ENCODE measurements around the gene RAB3GAP2.
A peak's percentile ranks its signal among the peaks of the same experiment; 100 is the strongest.

RAB3GAP2 gene

DNA sequence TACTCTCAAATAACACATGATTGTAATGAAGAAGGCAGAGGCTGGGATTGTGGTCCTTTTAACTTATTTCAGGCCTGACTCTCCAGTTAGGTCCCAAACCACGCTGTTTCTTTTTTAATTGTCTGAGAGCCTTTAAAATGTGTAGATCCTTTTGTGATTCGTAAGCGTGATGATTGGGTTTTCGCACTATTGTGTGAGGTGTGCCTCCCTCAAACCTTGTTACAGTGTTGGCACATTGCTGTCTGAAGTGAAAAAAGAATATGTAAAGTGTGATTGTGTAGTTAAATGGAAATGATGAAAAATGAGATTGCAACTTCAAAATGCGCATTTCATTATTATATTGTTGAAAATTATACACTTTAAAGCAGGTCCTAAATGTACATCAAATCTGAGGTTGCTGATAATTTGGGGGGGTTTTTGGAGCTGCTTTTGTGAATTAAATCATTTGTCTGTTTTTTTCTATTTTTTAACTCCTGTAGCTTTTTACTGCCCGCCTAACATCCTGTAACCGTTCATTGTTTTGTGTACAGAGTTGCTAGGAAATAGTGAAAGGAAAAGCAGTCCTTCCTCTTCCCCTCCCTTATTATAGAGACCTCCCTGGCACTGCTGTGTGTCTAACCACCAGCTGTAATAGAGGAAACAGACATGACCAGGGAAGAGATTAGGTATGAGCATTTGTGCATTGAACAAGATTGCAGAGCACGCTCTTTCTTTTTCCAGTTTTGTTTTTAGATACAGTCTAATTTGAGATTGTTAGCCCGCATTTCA is 135.1 kb downstream of the RAB3GAP2 start:
- H3K4me1 Mint-ChIP-seq = no peaks in the 10 kb centered on the region
- DNase-seq = no peak
- no peaks in the 10 kb centered on the region for H3K27me3 Mint-ChIP-seq (ENCODE audit: low read depth, poor library complexity)
- peaks cover 84% of the 10 kb centered on the region for H3K36me3 Mint-ChIP-seq (ENCODE audit: low read depth)
- TF ChIP-seq, protein P1, sequence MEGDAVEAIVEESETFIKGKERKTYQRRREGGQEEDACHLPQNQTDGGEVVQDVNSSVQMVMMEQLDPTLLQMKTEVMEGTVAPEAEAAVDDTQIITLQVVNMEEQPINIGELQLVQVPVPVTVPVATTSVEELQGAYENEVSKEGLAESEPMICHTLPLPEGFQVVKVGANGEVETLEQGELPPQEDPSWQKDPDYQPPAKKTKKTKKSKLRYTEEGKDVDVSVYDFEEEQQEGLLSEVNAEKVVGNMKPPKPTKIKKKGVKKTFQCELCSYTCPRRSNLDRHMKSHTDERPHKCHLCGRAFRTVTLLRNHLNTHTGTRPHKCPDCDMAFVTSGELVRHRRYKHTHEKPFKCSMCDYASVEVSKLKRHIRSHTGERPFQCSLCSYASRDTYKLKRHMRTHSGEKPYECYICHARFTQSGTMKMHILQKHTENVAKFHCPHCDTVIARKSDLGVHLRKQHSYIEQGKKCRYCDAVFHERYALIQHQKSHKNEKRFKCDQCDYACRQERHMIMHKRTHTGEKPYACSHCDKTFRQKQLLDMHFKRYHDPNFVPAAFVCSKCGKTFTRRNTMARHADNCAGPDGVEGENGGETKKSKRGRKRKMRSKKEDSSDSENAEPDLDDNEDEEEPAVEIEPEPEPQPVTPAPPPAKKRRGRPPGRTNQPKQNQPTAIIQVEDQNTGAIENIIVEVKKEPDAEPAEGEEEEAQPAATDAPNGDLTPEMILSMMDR (IDR thresholded peaks at IDR 0.05) = no peak
- H3K27ac Mint-ChIP-seq = no peak overlapping the region
- no peak overlapping the region for H3K4me3 Mint-ChIP-seq
- H3K9me3 Mint-ChIP-seq = no peaks in the 10 kb centered on the region

DNA sequence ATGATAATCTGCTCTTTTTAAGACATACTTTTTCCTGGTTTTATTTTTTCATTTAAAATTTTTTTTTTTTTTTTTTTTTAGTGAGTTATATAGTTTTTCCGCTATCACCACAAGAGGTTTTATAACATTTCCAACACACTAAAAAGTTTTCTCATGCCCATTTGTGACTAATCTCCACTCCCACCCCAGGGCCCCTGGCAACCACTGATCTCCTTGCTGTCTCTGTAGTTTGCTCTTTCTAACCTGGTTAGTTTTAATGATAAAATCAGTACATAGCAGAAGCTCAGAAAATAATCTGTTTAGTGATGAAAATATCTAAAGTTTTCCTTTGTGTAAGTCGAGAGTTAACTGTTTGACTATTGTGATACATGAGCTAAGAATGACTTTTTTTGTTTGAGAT is 136.5 kb downstream of the RAB3GAP2 start:
- Mint-ChIP-seq H3K4me3 (no peak overlapping the region), H3K4me1 (no peaks in the 10 kb centered on the region), H3K27me3 (ENCODE audit: low read depth, poor library complexity) (no peaks in the 10 kb centered on the region), H3K36me3 (ENCODE audit: low read depth) (peaks cover 76% of the 10 kb centered on the region), H3K9me3 (no peaks in the 10 kb centered on the region), H3K27ac (no peak overlapping the region)
- TF ChIP-seq, protein P1 (IDR thresholded peaks at IDR 0.05) = no peak
- DNase-seq = no peak

DNA sequence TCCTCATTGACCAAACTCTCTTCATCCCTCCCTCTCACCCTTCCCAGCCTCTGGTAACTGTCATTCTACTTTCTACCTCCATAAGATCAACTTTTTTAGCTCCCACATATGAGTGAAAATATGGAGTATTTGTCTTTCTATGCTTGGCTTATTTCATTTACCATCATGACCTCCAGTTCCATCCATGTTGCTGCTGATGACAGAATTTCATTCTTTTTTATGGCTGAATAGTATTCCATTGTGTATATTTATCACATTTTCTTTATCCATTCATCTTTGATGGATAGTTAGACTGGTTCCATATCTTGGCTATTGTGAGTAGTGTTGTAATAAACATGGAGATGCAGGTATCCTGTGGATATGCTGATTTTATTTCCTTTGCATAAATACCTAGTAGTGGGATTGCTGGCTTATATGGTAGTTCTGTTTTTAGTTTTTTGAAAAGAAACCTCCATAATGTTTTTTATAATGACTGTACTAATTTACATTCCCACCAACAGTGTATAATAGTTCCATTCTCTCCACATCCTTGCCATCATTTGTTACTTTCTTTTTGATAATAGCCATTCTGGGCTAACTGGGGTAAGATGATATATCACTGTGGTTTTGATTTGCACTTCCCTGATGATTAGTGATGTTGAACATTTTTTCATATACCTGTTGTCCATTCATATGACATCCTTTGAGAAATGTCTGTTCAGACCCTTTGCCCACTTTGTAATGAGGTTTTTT is 142.6 kb downstream of the RAB3GAP2 start:
- H3K27ac Mint-ChIP-seq = no peak overlapping the region
- no peaks in the 10 kb centered on the region for H3K4me1 Mint-ChIP-seq
- no peak for DNase-seq
- no peak overlapping the region for H3K4me3 Mint-ChIP-seq
- no peaks in the 10 kb centered on the region for H3K27me3 Mint-ChIP-seq (ENCODE audit: low read depth, poor library complexity)
- TF ChIP-seq, protein P1 (IDR thresholded peaks at IDR 0.05) = no peak
- H3K9me3 Mint-ChIP-seq = no peaks in the 10 kb centered on the region
- H3K36me3 Mint-ChIP-seq (ENCODE audit: low read depth) = peaks cover 71% of the 10 kb centered on the region

DNA sequence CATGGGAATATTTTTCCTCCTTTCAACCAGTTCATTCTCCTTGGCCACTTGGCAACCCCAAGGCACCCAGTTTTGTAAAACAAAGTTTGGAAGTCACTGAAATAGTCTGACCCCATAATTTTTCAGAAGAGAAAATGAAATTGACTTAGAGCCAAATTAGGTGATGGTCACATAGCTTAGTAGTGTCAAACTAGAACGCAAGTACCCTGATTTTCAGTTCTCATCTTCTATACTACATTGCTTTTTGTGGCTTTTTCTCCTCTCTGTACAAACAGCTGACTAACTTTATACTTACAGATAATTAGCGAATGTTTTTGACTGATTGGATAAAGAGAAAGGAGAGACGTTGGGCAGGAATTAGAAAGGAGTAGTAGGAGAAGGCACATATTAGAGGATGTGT is 145.2 kb downstream of the RAB3GAP2 start:
- no peaks in the 10 kb centered on the region for H3K27me3 Mint-ChIP-seq (ENCODE audit: low read depth, poor library complexity)
- no peaks in the 10 kb centered on the region for H3K9me3 Mint-ChIP-seq
- H3K4me3 Mint-ChIP-seq = no peak overlapping the region
- TF ChIP-seq, protein P1 (IDR thresholded peaks at IDR 0.05) = no peak
- no peak for DNase-seq
- H3K27ac Mint-ChIP-seq = no peak overlapping the region
- H3K36me3 Mint-ChIP-seq (ENCODE audit: low read depth) = peaks cover 50% of the 10 kb centered on the region
- no peaks in the 10 kb centered on the region for H3K4me1 Mint-ChIP-seq

DNA sequence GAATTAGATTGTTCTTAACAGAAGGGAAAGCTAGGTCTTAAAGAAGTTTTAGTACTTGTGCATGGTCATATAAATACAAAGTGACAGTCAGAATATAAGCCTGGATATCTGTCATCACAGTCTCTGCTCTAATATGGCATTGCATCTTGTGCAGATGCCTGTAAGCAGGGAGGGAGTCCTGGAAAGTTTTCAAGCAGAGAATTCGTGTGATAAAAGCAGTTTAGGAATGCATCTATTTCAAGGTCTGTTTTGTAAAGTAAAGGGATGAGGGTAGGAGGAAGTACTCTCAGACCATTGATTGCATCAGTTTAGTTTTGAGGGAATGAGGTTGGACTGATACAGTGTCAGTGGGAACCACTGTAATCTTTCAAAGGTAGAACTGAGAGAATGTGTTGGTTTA is 147.7 kb downstream of the RAB3GAP2 start:
- H3K27ac Mint-ChIP-seq = peak overlapping the region; percentile 4
- no peak for DNase-seq
- peaks cover 33% of the 10 kb centered on the region for H3K36me3 Mint-ChIP-seq (ENCODE audit: low read depth)
- H3K9me3 Mint-ChIP-seq = no peaks in the 10 kb centered on the region
- TF ChIP-seq, protein P1 (IDR thresholded peaks at IDR 0.05) = no peak
- no peak overlapping the region for H3K4me3 Mint-ChIP-seq
- H3K4me1 Mint-ChIP-seq = no peaks in the 10 kb centered on the region
- no peaks in the 10 kb centered on the region for H3K27me3 Mint-ChIP-seq (ENCODE audit: low read depth, poor library complexity)

Measured in nephron progenitor cell (in vitro differentiated cells).